GM15510 (cell line): ENCODE results near the gene DYDC2.

Experiments
- POLR2A ChIP-seq: IDR thresholded peaks from 3 replicates; pipeline ENCODE4 v1.6.1; 2011; ENCODE audit warnings: borderline replicate concordance; ENCODE audit not compliant: insufficient read length; ENCODE audit errors: extremely low read depth

Gene DYDC2

GRCh38 chr10:80400136-80400804 is 43.7 kb downstream of the DYDC2 start:
- TF ChIP-seq POLR2A = no peak

GRCh38 chr10:80405035-80405434 is 48.5 kb downstream of the DYDC2 start:
- no peak for TF ChIP-seq POLR2A

- TF ChIP-seq POLR2A = no peak
These were observed 49.0 kb downstream of the DYDC2 start for GRCh38 chr10:80405626-80406025.

DNA sequence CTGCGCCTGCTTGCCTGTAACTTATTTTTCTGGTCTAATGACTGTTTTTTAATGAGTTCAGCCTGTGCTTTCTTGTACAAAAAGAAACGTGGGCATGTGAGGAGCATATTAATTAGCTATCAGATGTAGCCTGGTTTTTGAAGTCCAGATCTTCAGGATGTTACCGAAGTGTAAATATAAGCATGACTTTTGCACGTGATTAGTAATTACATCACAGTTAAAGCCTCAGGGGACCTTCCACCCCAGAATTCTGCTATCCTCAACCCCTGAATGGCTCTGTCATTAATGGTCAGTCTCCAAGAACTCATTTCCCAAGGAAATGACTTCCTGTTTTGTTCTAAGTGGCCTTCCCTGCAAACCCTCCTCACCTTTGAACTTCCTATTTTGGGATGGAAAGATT is 49.6 kb downstream of the DYDC2 start:
- TF ChIP-seq POLR2A = no peak

GRCh38 chr10:80407812-80408241 is 51.2 kb downstream of the DYDC2 start:
- no peak for TF ChIP-seq POLR2A

- peak; percentile 59 for TF ChIP-seq POLR2A
These were observed 51.9 kb downstream of the DYDC2 start, which contains the start of gene PRXL2A for GRCh38 chr10:80408242-80409101. Gene PRXL2A (plus strand): TSS chr10:80408551. CDS start chr10:80420468, 11,917 bp downstream.

DNA sequence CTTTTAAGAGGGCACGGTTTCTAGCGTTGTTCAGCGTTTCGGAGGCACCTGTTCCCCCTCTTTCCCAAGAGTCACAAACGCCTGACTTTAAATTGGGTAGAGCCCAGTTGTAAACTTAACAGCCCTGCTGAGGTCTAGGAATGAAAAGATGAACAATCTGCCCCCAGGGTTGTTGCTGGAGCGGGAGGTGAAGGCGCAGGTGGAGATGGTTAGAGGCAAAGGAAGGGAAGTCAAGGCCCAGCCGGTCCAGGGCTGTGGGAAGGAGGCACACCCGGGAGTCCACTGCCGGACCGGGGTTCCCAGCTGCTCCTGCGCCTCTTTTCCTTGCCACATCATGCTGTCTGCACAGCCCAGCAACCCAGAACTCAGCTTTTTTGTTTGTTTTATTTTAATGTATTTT is 52.5 kb downstream of the DYDC2 start:
- no peak for TF ChIP-seq POLR2A

DNA sequence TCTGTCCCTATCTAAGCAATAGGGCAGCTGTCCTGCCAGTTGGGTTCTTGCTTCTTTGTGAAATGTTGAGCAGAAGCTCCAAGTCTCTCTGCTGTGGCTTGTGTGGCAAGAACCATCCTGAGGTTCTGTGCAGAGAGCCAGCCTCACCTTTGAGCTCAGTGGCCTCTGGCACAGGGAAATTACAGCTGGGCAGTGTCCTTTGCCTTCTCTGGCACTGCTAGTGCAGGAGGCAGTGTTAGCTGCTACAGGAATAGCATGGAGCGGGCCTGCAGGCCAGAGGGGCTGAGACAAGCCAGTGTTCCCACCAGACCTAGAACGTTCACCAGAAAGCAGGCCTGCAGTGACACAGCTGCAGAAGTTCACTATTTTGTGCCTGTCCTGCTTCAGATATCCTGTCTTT is 53.5 kb downstream of the DYDC2 start:
- TF ChIP-seq POLR2A = no peak

- no peak for TF ChIP-seq POLR2A
These were observed 54.1 kb downstream of the DYDC2 start for GRCh38 chr10:80410578-80411145.

GRCh38 chr10:80411267-80411668 is 54.7 kb downstream of the DYDC2 start:
- no peak for TF ChIP-seq POLR2A

- TF ChIP-seq POLR2A = no peak
These were observed 55.2 kb downstream of the DYDC2 start for GRCh38 chr10:80411681-80412220.

- TF ChIP-seq POLR2A = no peak
These were observed 55.9 kb downstream of the DYDC2 start for GRCh38 chr10:80412486-80412885.

- no peak for TF ChIP-seq POLR2A
These were observed 56.9 kb downstream of the DYDC2 start for GRCh38 chr10:80413271-80413996.

DNA sequence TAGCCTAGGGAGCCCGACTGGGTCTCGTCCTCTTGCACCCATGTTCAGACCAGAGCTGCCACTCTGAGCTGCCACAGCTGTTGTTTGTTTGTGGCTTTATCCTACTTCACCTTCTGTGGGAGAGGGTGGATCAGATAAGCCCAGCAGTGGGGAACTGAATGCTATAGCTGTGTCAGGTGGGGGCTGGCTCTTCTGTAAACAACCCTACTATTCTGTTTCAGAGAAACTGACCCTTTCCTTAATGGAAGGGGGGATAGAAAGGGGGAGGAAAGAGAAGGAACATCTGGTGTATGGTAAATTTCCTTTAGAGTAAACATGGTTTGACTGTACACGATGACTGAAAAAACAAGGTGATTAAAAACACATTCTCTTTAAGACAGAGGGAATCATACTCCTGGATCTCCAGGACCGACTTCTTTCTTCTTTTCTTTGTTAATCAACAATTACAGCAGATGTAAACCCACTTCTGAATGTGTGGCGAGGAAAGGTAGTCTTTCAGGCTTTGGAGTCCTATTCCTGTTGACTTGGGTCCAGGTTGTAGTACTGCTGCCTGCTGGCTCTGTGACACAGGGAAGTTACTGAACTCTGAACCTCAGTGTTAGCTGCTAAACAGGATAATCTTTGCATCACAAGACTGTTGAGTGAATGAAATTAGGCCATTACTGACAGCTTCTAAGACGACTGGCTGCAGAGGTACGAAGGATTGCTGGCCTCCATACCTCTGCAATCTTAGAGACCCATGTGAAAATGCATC is 57.7 kb downstream of the DYDC2 start:
- no peak for TF ChIP-seq POLR2A
